Measurements from ENCODE around the gene GALNTL6.

GRCh38 chr4:172308078-172308477 is 494.9 kb downstream of the GALNTL6 start:
- no peak for TF ChIP-seq EZH2 (IDR thresholded peaks at IDR 0.05; ENCODE audit: low read length, missing control alignments)
- TF ChIP-seq CTCF (conservative IDR thresholded peaks at IDR 0.05 in 1 of 2, IDR thresholded peaks at IDR 0.05 in 1 of 2; ENCODE audit: low read depth in 1 of 2, low read length in 2 of 2) = no peak
